NCI-H2196 (cell line): ENCODE measurements around the gene PATJ.
"Not testable (repeated sequence)": the region's sequence is repeated elsewhere in the genome, so short reads cannot be mapped to it uniquely, and the experiment has no call there.

Experiments
- DNase-seq: peaks from one replicate; lab custom pipeline; 2025; ENCODE audit not compliant: unreplicated experiment; lab: John Stamatoyannopoulos, UW

Gene PATJ

DNA sequence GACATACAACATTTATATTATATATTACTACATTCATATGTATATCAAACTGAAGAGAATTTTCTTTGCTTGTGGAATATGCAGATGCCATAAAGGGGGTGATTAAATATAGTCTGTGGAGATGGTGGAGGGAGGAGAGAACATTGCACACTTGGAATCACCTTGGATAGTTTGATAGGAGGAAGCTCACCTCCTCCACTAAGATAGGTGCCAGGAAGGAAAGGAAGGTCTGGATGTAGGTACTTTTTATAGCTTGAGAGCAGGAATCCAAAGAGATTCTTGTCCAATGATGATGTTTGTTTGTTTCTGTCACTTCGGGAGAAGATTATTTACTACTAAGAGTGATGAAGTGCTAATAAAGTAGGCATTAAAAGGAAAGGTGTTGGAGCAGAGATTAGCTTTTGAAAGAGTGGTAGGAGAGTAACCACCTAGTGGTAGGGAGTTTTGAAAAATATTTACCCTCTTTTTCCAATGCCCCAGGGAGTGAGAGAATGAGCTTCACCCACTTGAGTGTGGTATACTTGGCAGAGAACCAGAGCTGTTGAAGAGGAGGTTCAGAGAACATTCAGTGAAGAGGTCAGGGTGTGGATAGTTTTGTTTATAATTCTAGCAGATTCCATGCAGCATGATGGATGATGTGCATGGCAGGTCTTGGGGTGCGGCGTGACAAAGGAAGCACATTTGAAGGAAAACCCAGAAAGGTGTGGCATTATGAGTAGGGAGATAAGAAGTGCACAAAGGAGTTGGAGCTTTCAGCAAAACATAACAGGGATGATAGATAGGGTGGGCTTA, 145.0 kb downstream of the PATJ start:
- peak; percentile 57 for DNase-seq

DNA sequence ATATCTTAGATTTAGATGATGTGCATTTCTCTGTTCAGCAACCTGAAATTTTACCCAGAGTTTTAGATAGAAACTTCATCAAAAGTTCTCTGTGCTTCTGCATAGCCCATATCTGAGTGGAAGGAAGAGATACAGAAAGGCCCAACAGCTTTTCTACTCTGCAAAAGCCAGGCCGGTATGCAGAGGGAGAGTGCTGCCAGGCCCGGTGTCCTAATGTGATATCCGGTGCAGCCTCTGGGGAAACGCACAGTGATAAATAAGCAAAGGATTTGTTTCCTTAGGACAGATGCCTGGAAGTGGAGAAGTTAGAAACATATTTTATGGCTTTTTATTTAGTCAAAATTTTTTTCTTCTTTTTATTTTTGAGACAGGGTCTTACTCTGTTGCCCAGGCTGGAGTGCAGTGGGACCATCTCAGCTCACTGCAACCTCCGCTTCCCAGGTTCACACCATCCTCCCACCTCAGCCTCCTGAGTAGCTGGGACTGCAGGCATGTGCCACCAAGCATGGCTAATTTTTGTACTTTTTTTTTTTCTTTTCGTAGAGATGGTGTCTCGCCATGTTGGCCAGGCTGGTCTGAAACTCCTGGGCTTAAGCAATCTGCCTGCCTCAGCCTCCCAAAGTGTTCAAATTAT, 145.8 kb downstream of the PATJ start:
- DNase-seq = no peak

DNA sequence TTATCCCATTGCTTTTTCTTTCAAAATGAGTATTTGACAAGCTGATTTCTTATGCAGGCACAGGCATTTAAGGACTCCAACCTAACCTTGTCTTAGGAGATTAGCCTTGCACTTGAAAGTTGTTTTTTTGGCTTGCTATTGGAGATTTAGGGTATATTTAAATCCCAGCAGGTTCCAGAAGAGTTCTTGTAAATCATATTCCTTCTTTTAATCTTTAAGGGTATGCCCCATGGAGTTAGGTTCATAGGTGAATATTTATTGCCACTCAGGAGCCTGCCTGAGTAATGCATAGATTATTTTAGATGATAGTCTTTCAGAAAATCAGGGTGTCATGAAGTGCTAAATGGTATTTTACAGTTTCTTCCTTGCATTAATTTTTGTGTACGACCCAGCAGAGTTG, 146.5 kb downstream of the PATJ start:
- DNase-seq = no peak

DNA sequence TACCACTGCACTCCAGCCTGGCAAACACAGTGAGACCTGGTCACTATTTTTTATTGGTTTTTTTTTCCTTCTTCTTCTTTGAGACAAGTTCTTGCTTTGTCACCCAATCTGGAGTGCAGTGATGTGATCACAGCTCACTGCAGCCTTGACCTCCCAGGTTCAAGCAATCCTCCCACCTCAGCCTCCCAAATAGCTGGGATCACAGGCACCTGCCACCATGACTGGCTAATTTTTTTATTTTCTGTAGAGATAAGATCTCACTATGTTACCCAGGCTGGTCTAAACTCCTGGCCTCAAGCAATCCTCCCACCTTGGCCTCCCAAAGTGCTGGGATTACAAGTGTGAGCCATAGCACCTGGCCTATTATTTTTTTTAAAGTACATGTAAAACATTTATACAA, 148.2 kb downstream of the PATJ start:
- DNase-seq = not testable (repeated sequence)

DNA sequence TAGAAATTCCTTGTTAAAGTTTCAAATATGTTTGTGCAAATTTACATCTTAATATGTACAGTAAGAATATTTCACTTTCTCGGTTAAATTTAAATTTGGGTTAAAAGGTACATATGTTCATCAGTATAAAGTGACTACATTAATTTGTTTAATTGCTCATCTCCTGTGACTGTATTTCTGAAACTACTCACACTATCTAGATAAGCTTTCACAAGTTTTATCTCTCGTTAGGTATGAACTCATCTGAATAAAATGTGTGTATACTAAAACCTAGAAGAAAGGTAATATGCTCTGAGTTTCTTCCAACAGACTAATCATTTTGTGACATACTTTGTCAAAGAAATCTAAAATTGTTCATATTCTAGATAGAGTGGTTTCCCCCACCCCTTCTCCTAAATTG, 150.7 kb downstream of the PATJ start:
- no peak for DNase-seq

DNA sequence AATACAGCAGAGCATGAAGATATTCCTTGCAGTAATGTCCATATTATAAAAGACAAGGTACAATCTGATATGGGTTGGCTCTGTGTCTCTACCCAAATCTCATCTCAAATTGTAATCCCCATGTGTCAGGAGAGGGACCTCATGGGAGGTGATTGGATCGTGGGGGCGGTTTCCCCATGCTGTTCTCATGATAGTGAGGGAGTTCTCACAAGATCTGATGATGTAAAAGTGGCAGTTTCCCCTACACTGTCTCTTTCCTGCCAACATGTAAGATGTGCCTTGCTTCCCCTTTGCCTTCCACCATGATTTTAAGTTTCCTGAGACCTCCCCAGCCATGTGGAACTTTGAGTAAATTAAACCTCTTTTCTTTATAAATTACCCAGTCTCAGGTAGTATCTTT, 152.0 kb downstream of the PATJ start:
- DNase-seq = not testable (repeated sequence)

DNA sequence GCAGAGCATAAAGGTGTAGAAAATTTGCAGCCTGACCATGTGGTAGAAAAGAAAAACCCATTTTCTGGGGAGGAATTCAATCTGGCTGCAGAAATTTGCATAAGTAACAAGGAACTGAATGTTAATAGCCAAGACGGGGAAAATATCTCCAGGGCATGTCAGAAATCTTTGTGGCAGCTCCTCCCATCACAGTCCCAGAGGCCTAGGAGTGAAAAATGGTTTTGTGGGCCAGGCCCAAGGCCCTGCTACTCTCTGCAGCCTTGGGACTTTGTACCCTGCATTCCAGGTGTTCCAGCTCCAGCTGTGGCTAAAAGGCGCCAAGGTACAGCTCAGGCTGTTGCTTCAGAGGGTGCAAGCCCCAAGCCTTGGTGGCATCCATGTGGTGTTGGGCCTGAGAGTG, 152.9 kb downstream of the PATJ start:
- no peak for DNase-seq

DNA sequence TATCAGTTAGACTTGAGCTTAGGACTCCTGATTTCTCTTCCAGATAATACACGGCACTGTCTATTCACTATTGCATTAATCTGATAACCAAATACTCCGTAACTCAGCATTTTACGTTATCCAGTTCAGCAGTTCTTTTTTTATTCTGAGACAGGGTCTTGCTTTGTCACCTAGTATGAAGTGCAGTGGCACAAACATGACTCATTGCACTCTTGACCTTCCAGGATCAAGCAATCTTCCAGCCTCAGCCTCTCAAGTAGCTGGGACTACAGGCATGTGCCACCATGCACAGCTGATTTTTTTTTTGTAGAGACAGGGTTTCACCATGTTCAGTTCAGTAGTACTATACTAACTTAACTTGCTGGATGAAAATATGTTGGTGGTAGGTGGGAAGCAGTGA, 156.4 kb downstream of the PATJ start:
- no peak for DNase-seq

DNA sequence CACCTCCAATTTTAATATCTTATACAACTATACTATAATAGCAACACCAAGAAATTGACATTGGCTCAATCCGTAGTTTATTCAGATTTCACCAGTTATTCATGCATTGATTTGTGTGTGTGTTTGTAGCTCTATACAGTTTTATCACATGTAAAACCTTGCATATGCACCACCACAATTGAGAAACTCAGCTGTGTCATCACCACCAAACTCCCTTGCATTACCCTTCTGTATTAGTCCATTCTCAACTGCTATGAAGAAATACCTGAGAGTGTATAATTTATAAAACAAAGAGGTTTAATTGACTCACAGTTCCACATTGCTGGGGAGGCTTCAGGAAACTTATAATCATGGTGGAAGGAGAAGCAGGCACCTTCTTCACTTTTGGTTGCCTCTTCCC, 162.1 kb downstream of the PATJ start:
- no peak for DNase-seq

DNA sequence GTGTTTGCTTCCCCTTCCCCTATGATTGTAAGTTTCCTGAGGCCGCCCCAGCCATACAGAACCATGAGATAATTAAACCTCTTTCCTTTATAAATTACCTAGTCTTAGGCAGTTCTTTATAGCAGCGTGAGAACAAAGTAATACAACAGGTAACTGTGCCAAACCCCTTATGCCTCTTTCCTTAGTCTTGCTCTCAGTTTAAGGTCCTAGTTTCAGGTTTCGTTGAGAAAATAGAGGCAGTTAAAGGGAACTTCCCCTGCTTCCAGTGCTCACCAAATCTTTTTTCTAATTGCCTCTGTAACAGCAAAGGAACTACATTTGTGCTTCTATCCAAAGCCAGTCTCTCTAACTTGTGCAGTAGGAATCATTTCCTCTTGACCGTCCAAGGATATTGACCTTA, 164.8 kb downstream of the PATJ start:
- DNase-seq = no peak

DNA sequence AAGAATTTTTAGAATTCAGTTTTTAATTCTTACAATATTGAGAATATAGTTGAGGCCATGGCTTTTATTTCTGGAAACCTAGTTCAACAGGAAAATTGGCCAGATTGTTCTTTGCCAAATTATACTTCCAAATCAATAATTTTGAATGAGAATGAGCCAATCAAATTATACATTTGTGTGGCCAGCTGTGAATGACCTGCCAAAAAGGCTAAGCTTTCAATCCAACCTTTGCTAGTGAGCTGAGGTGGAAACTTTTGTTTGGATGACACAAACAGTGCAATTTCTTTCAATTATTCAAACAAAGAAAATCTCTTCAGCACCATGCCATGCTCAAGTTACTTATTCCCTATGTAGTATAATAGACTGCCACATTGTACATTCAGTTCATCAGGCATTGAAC, 167.8 kb downstream of the PATJ start:
- no peak for DNase-seq

DNA sequence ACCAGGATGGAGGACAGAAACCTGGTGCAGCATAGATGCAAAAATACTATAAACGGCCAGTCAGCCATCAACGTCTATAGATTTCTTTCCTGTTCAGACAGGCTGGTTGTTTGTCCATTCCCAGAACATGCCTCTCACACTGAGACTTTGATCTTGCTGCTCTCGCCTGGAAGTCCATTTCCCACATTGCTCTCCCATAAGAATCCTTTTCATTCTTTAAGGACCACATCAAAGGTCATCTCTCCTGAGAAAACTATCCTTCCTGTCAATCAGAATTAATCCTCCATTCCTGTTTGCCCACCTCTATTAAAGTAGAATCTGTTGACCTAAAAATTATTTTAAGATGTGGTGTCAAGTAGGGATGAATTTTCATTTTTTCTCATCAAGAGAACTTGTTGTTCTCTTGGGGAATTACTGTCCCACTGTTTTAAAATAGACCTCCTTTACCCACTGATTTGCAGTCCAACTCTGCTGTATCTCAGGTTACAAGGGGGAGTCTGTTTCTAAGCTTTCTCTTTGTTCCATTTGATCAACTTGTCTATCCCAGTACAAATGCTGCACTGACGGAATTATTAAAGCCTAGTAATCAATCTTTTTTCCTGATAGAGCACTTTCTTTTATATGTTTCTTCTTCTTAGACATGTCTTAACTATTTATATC, 172.7 kb downstream of the PATJ start:
- no peak for DNase-seq

DNA sequence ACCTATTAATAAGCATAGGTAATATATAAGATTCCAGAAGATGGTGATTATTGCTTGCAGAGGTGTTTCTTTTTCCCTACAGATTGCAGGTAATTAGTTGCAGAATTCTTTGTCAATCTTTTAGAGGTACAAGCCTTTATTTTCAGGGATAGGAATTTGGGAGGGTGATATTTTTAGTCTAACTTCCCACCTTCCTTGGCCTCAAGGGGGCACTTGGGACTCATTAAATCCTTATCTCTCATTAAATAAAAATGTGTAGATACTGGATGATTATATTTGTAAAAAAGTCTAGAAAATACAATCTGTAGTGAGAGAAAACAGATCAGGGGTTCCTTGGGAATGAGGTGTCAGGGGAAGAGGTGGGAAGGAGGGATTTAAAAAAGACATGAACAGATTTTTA, 179.2 kb downstream of the PATJ start:
- DNase-seq = no peak

DNA sequence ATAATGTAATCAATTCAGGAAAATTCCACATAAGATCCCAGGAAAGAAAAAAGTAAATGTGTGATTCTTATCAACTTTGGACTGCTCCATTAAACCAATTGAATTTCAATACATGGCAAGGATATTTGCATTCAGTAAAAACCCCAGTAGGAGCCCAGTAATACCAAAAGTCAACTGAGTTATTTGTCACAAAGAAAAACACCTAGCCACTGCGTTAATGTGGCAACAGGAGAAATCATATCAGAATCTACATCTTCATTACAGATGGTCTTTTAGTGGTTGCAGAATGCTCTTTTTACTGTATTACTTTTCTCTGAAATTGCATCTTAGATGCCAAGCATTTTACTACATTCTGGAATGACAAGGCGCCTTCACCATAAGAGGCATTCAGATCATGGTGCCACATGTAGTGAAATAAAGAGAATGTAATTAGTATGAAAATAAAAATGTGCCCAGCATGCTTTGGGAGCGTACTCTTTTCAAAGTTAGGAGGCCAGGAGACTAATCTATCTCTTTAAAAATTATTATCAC, 180.7 kb downstream of the PATJ start:
- no peak for DNase-seq

DNA sequence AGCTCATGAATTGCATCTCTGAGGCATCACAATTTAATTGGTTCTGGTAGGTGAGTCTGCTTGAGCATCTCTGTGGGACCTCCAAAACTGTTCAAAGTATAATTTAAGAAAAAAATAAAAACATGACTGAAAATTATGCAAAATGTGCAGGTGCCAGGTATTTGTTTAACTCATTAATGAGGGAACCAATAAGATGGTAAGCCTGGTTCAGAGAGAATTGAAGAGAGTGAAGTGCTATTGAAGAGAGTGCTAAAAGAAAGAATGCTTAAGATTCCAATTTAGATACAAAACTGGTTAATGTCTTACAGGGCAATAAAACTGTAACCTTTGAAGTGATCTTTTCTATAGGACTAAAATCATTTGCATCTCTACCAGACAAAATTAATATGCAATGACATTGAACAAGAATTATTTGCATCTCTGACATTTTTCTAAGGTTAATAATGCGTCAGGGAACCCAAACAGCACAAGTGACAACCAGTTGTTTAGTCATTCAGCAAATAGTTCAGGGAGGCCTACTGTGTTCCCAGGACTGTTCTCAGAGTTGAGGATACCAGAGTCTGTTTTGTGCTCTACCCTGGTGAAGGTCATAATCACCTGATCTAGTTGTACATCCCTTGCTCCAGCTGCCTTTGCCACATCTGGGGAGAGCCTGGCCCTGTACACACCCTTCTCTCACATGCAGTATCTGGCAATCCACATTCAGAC, 183.5 kb downstream of the PATJ start:
- DNase-seq = no peak

DNA sequence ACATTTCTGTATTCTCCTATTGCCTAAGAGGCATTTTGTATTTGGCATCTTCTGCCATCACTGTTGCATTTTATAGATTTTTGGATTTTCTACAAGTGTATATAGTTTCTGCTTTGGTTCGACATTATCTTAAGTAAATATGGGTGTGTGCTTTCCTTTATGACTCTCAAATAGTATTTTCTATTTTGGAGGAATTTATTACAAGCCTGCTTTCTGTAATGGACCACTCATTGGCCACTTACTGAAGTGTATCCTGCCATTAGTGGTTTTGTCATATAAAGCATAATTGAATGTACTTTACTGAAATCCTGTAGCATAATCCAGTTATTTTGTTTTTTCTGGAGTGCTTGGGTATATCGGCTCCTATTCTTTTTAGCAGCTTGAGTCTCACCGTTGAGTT, 184.3 kb downstream of the PATJ start:
- no peak for DNase-seq

DNA sequence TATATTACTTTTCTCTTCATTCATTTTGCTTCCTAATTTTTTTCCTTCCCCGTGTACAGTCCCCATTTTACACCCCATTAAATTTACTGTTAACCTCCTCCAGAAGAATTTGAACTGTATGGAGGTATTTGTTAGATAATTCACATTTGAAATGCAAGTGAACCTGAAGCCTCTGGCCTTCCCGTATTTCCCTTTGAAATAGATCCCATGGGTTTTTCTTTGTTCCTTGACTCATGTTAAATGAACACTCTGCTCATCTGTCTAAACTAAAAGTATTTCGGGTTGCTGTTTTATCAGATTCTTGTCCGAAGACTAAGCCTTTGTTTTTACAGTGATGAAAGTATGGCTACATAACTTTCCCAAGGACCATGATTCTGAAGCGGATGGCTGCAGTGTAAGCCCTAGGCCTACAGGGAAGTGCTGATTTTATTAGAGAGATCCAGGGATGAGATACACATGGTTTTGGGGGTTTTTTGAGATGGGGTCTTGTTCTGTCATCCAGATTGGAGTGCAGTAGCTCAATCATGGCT, 187.9 kb downstream of the PATJ start:
- no peak for DNase-seq

DNA sequence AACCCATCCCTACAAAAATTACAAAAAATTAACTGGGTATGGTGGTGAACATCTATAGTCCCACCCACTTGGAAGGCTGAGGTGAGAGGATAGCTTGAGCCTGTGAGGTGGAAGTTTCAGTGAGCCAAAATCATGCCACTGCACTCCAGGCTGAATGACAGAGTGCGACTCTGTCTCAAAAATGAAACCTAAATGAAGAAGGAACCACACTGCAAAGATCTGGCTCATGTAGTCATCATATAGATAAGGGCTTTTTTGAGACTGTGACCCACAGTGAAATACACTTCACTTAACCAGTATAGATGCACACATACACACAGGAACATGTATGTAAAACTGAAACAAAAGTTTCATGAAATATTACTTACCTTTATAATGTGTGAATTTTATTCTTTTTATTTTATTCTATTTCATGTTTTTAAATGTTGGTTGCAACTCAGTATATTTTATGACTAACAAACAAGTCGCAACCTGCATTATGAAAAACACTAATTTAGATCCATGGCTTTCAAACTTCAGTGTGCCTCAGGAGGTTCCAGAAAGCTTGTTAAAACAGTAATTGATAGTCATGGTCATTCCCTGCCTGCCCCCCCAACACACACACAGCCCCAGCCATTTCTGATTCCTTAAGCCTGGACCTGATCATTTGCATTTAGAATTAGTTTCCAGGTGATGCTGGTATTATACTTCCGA, 189.5 kb downstream of the PATJ start:
- DNase-seq = no peak

DNA sequence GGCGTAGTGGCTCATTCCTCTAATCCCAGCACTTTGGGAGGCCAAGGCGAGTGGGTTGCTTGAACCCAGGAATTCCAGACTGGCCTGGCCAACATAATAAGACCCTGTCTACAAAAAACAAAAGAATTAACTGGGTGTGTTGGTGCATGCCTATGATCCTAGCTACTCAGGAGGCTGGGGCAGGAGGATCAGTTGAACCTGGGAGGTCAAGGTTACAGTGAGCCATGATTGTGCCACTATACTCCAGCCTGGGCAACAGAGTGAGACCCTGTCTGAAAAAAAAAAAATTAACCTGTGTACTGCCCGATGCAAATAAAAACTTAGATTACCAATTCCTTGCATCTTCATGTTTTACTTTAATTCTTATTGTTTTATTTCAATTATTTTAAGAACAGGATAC, 193.2 kb downstream of the PATJ start:
- no peak for DNase-seq

DNA sequence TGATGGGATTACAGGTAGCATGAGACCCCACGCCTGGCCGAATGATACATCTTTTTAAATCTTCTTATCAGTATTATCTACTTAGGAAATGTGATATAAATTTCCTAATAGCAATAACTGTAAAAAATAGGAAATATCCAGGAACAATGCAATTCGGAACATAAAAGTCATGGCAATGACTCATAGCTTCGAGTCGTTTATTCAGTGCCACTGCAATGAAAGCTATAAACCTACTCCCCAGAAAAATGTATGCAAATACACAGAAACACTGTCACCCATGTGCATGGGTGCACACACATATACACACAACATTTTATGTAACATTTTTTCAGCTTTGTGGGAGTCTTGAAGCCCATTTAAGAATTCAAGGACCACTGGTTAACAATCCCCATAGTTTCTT, 194.6 kb downstream of the PATJ start:
- DNase-seq = no peak

DNA sequence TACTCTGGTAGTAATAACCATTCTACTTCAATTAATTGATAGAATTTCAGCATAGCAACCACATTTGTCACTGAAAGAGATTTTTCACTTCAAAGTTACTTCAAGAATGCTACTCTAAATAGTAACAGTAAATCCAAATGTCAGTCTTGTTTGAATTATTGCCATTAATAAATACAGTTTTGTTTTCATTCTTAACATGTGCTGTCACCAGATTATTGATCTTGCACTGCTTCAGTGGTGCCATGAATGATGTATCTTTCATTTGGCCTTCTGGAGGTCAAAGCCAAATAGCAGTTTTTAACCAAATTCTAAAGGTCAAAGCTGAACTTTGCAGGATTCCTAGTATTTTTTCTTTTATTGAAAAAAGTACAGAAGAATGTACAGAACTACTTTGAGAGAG, 199.5 kb downstream of the PATJ start:
- DNase-seq = no peak
